NCI-H1436 treated with DMSO at 0.1 percent for 48 hours (cell line): Measurements from ENCODE around the gene PHC2.

Experiments used
- DNase-seq: peaks from one replicate; lab custom pipeline; 2025; lab: John Stamatoyannopoulos, UW

The PHC2 gene

GRCh38 chr1:33369764-33370163 lies 61.1 kb downstream of the PHC2 start:
- no peak for DNase-seq

- DNase-seq = no peak
These were observed 61.8 kb downstream of the PHC2 start for GRCh38 chr1:33369081-33369480.

- no peak for DNase-seq
These were observed 62.5 kb downstream of the PHC2 start for GRCh38 chr1:33368431-33368830.

GRCh38 chr1:33367485-33368405 lies 63.1 kb downstream of the PHC2 start:
- no peak for DNase-seq

GRCh38 chr1:33366762-33367484 lies 64.0 kb downstream of the PHC2 start:
- no peak for DNase-seq

GRCh38 chr1:33365560-33365997 lies 65.3 kb downstream of the PHC2 start:
- DNase-seq = no peak

GRCh38 chr1:33364565-33364918 lies 66.4 kb downstream of the PHC2 start:
- DNase-seq = no peak

GRCh38 chr1:33363470-33363861 lies 67.4 kb downstream of the PHC2 start:
- DNase-seq = no peak

- DNase-seq = no peak
These were observed 67.9 kb downstream of the PHC2 start for GRCh38 chr1:33363021-33363420.

- DNase-seq = no peak
These were observed 69.2 kb downstream of the PHC2 start for GRCh38 chr1:33361532-33362235.

- no peak for DNase-seq
These were observed 70.5 kb downstream of the PHC2 start for GRCh38 chr1:33360367-33360766.

- no peak for DNase-seq
These were observed 71.0 kb downstream of the PHC2 start for GRCh38 chr1:33359931-33360330.

GRCh38 chr1:33358795-33359503 lies 71.9 kb downstream of the PHC2 start:
- no peak for DNase-seq

- DNase-seq = no peak
These were observed 72.6 kb downstream of the PHC2 start for GRCh38 chr1:33358114-33358794.

- no peak for DNase-seq
These were observed 73.8 kb downstream of the PHC2 start for GRCh38 chr1:33357099-33357498.

- DNase-seq = no peak
These were observed 76.1 kb downstream of the PHC2 start for GRCh38 chr1:33354707-33355316.

- DNase-seq = no peak
These were observed 77.4 kb downstream of the PHC2 start for GRCh38 chr1:33353531-33353930.

- DNase-seq = no peak
These were observed 79.6 kb downstream of the PHC2 start for GRCh38 chr1:33351281-33351660.

- DNase-seq = no peak
These were observed 80.1 kb downstream of the PHC2 start for GRCh38 chr1:33350611-33351280.
